Activated CD8-positive, alpha-beta memory T cell treated with anti-CD3 and anti-CD28 coated beads, Interleukin-2, amount 50 U/mL, for 24 hours (primary cell): ENCODE data around the gene C1QBP.
"Not testable (repeated sequence)": the region's sequence is repeated elsewhere in the genome, so short reads cannot be mapped to it uniquely, and the experiment has no call there.

Source experiments
- DNase-seq: peaks from one replicate; pipeline ENCODE4 v3.0.0-alpha.2; 2020; ENCODE audit errors: extremely low read depth

Gene C1QBP

GRCh38 chr17:5438716-5439445, at the start of gene C1QBP:
C1QBP (minus strand) TSS chr17:5439155; CDS start chr17:5439073, 82 bp downstream.
- peak; percentile 78 for DNase-seq

- no peak for DNase-seq
These were observed 49.8 kb upstream of the C1QBP start for GRCh38 chr17:5488752-5489151.

GRCh38 chr17:5486206-5487124, 47.5 kb upstream of the C1QBP start, which contains the start of gene MIS12:
MIS12 (plus strand) TSS chr17:5486566; CDS start chr17:5488863, 2,297 bp downstream.
- DNase-seq: peak; percentile 97

GRCh38 chr17:5485270-5486205, 46.6 kb upstream of the C1QBP start, which contains the start of gene DERL2:
DERL2 (minus strand) TSS chr17:5486178; CDS start chr17:5486161, 17 bp downstream.
- no peak for DNase-seq

- no peak for DNase-seq
These were observed 42.5 kb upstream of the C1QBP start for GRCh38 chr17:5481451-5481850.

GRCh38 chr17:5480962-5481361, 42.0 kb upstream of the C1QBP start:
- no peak for DNase-seq

GRCh38 chr17:5478992-5479391, 40.0 kb upstream of the C1QBP start:
- no peak for DNase-seq

- DNase-seq: no peak
These were observed 35.0 kb upstream of the C1QBP start for GRCh38 chr17:5473906-5474305.

GRCh38 chr17:5472511-5472910, 33.6 kb upstream of the C1QBP start:
- no peak for DNase-seq

GRCh38 chr17:5468075-5468473, 29.1 kb upstream of the C1QBP start:
- no peak for DNase-seq

- DNase-seq: no peak
These were observed 28.5 kb upstream of the C1QBP start for GRCh38 chr17:5467416-5467815.

GRCh38 chr17:5466295-5466694, 27.3 kb upstream of the C1QBP start:
- no peak for DNase-seq

GRCh38 chr17:5464717-5465507, 26.0 kb upstream of the C1QBP start:
- DNase-seq: no peak

GRCh38 chr17:5446786-5447185, 7.8 kb upstream of the C1QBP start:
- no peak for DNase-seq

GRCh38 chr17:5444209-5444608, 5.3 kb upstream of the C1QBP start:
- no peak for DNase-seq

- DNase-seq: no peak
These were observed 4.8 kb upstream of the C1QBP start for GRCh38 chr17:5443728-5444127.

GRCh38 chr17:5439446-5439764, 450 bp upstream of the C1QBP start:
- DNase-seq: no peak

GRCh38 chr17:5437721-5438317, 1.1 kb downstream of the C1QBP start:
- no peak for DNase-seq

- DNase-seq: not testable (repeated sequence)
These were observed 3.1 kb downstream of the C1QBP start for GRCh38 chr17:5435781-5436315.

GRCh38 chr17:5434984-5435383, 4.0 kb downstream of the C1QBP start:
- DNase-seq: no peak
